HCT116 (cell line): ENCODE measurements around the gene ADGRL3.

Experiments used
- CEBPB ChIP-seq: IDR thresholded peaks from 2 replicates; pipeline ENCODE4 v1.6.1; 2012; ENCODE audit warnings: low read depth
- EGR1 ChIP-seq: IDR thresholded peaks from 2 replicates; pipeline ENCODE4 v1.6.1; 2012; ENCODE audit warnings: low read depth
- EZH2 ChIP-seq: fragments of 200-600 bp; sonication (generic); IDR thresholded peaks from 2 replicates; pipeline ENCODE4 v1.6.1; 2017; ENCODE audit warnings: antibody characterized with exemption, mixed run types
- FOSL1 ChIP-seq: IDR thresholded peaks from 2 replicates; pipeline ENCODE4 v1.6.1; 2012; ENCODE audit warnings: low read depth
- JUND ChIP-seq: IDR thresholded peaks from 2 replicates; pipeline ENCODE4 v1.6.1; 2012
- POLR2A ChIP-seq: IDR thresholded peaks from 2 replicates; pipeline ENCODE4 v1.7.0; 2011; ENCODE audit warnings: borderline replicate concordance; ENCODE audit not compliant: insufficient read depth, insufficient read length; ENCODE audit errors: extremely low read depth
- SIN3A ChIP-seq: IDR thresholded peaks from 2 replicates; pipeline ENCODE4 v1.6.1; 2012; ENCODE audit warnings: low read depth
- SP1 ChIP-seq: IDR thresholded peaks from 2 replicates; pipeline ENCODE4 v1.6.1; 2012; ENCODE audit warnings: low read depth
- ZBTB33 ChIP-seq: IDR thresholded peaks from 2 replicates; pipeline ENCODE4 v1.6.1; 2011; ENCODE audit warnings: mild to moderate bottlenecking, low read length, moderate library complexity; ENCODE audit not compliant: insufficient replicate concordance; ENCODE audit errors: extremely low read depth
- ZFX ChIP-seq: fragments of 450-650 bp; IDR thresholded peaks from 2 replicates; pipeline ENCODE4 v1.6.1; 2017
- ZNF274 ChIP-seq: fragments of 200-500 bp; sonication (Bioruptor generic); IDR thresholded peaks from 2 replicates; pipeline ENCODE4 v1.6.1; 2014; ENCODE audit warnings: mild to moderate bottlenecking, low read depth, low read length, inconsistent platforms
- TF ChIP-seq, protein P1 (sequence below), 3 experiments: fragments of 200-600 bp in 1 of 3; sonication (generic) in 1 of 3; IDR thresholded peaks in 2 of 3; conservative IDR thresholded peaks in 1 of 3; 2 replicates each; pipeline ENCODE4 v1.5.1; 2012 to 2017; ENCODE audit warnings: low read depth in 2 of 3, low read length in 2 of 3, antibody characterized with exemption in 1 of 3, borderline replicate concordance in 1 of 3, control low read depth in 1 of 3, mild to moderate bottlenecking in 1 of 3, mixed read lengths in 1 of 3, mixed run types in 1 of 3, moderate library complexity in 1 of 3; ENCODE audit not compliant: insufficient read depth in 1 of 3
- TF ChIP-seq, protein P2 (sequence below): IDR thresholded peaks from 2 replicates; pipeline ENCODE4 v1.6.1; 2012

DNA sequence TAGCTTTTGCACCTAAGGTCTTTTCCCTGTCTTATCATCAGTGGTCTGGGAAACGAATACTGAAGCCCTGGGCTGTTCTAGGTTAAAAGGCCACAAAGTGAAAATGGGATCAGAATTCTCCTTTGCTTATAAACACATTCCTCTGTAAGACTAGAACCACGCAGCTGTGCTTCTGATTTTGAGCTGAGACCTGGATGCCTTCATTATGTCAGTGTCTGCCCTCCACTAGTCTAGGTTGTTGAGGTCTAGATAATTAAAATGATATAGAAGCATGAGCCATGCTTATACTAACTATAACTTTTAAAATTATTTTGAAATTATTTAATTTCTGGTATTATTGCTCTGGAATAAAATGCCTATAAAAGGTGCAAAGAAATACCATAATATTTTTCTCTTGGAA, 403.9 kb downstream of the ADGRL3 start:
- TF ChIP-seq, protein P1, sequence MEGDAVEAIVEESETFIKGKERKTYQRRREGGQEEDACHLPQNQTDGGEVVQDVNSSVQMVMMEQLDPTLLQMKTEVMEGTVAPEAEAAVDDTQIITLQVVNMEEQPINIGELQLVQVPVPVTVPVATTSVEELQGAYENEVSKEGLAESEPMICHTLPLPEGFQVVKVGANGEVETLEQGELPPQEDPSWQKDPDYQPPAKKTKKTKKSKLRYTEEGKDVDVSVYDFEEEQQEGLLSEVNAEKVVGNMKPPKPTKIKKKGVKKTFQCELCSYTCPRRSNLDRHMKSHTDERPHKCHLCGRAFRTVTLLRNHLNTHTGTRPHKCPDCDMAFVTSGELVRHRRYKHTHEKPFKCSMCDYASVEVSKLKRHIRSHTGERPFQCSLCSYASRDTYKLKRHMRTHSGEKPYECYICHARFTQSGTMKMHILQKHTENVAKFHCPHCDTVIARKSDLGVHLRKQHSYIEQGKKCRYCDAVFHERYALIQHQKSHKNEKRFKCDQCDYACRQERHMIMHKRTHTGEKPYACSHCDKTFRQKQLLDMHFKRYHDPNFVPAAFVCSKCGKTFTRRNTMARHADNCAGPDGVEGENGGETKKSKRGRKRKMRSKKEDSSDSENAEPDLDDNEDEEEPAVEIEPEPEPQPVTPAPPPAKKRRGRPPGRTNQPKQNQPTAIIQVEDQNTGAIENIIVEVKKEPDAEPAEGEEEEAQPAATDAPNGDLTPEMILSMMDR (IDR thresholded peaks at IDR 0.05 in 2 of 3, conservative IDR thresholded peaks at IDR 0.05 in 1 of 3; ENCODE audit: borderline replicate concordance in 1 of 3, insufficient read depth in 1 of 3, low read depth in 2 of 3, low read length in 2 of 3) = no peak
- TF ChIP-seq ZNF274 (no peak), POLR2A (no peak), FOSL1 (no peak), ZFX (no peak), EZH2 (no peak), CEBPB (no peak), SP1 (no peak), SIN3A (no peak), ZBTB33 (no peak), EGR1 (no peak), JUND (no peak)
- TF ChIP-seq, protein P2, sequence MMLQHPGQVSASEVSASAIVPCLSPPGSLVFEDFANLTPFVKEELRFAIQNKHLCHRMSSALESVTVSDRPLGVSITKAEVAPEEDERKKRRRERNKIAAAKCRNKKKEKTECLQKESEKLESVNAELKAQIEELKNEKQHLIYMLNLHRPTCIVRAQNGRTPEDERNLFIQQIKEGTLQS = no peak
